HepG2 (cell line): Measurements from ENCODE around the gene MADD. TPM values are rescaled to one million over a fixed set of nuclear protein-coding genes. Genes with fewer than 3 reads are reported as not detected.

Experiments used
- BRCA1 ChIP-seq: sonication (generic); formaldehyde crosslinking; IDR thresholded peaks from 2 replicates; pipeline ENCODE4 v1.4.0; 2020; ENCODE audit warnings: missing genetic modification reagents
- DMTF1 ChIP-seq: sonication (generic); formaldehyde crosslinking; IDR thresholded peaks from 2 replicates; pipeline ENCODE4 v1.4.0; 2020; ENCODE audit warnings: mild to moderate bottlenecking, missing genetic modification reagents
- HNF4G ChIP-seq, 2 experiments: sonication (generic) in 1 of 2; formaldehyde crosslinking in 1 of 2; IDR thresholded peaks; 2 replicates each; pipeline versions ENCODE4 v1.4.0 to v1.6.1; 2011 to 2020; ENCODE audit warnings: borderline replicate concordance in 2 of 2, low read depth in 2 of 2, mild to moderate bottlenecking in 2 of 2, low read length in 1 of 2, missing genetic modification reagents in 1 of 2, moderate library complexity in 1 of 2
- KAT8 ChIP-seq: IDR thresholded peaks from 2 replicates; pipeline ENCODE4 v1.6.1; 2016; ENCODE audit warnings: missing genetic modification reagents, missing compliant biosample characterization
- MEIS2 ChIP-seq: sonication (generic); formaldehyde crosslinking; IDR thresholded peaks from 2 replicates; pipeline ENCODE4 v1.9.0; 2021; ENCODE audit warnings: mild to moderate bottlenecking, missing genetic modification reagents
- PCBP2 ChIP-seq: fragments of 200-400 bp; formaldehyde crosslinking; optimal IDR thresholded peaks from 2 replicates; pipeline ENCODE3; 2018; ENCODE audit warnings: low read length, low read depth; ENCODE audit not compliant: poor library complexity, severe bottlenecking
- PHF8 ChIP-seq: sonication (generic); formaldehyde crosslinking; IDR thresholded peaks from 2 replicates; pipeline ENCODE4 v1.5.0; 2020; ENCODE audit warnings: missing genetic modification reagents
- PPARG ChIP-seq: conservative IDR thresholded peaks from 2 replicates; pipeline ENCODE4 v1.6.1; 2016; ENCODE audit warnings: missing biosample characterization, missing genetic modification reagents
- SMC3 ChIP-seq: IDR thresholded peaks from 2 replicates; pipeline ENCODE4 v1.6.1; 2011; ENCODE audit warnings: low read length, improper control_type of control experiment
- TRIM24 ChIP-seq: sonication (generic); formaldehyde crosslinking; IDR thresholded peaks from 2 replicates; pipeline ENCODE4 v1.8.0; 2022; ENCODE audit warnings: mild to moderate bottlenecking, missing genetic modification reagents
- ZFY ChIP-seq: sonication (generic); formaldehyde crosslinking; IDR thresholded peaks from 2 replicates; pipeline ENCODE4 v1.4.0; 2020; ENCODE audit warnings: missing genetic modification reagents
- ZNF124 ChIP-seq: sonication (generic); formaldehyde crosslinking; IDR thresholded peaks from 2 replicates; pipeline ENCODE4 v1.4.0; 2020; ENCODE audit warnings: missing genetic modification reagents
- ZNF281 ChIP-seq: sonication (generic); formaldehyde crosslinking; IDR thresholded peaks from 2 replicates; pipeline ENCODE4 v1.4.0; 2020; ENCODE audit warnings: missing genetic modification reagents, borderline replicate concordance
- ZNF503 ChIP-seq: sonication (generic); formaldehyde crosslinking; IDR thresholded peaks from 2 replicates; pipeline ENCODE4 v1.4.0; 2020; ENCODE audit warnings: missing genetic modification reagents
- polyA plus RNA-seq, 8 experiments: library from polyadenylated mRNA; depleted of rRNA in 3 of 8; stranded (reverse) in 7 of 8; unstranded in 1 of 8; fragments of >200 nt; fragmentation: Illumina TruSeq in 4 of 8; extraction: Trizol in 4 of 8; gene quantifications; 2 replicates each; pipeline versions ENCODE4 v1.2.1 to v1.2.3, GENCODE V29; 2011 to 2016; ENCODE audit warnings: low read depth in 4 of 8, missing spikeins in 1 of 8, mixed read lengths in 1 of 8; ENCODE audit not compliant: insufficient read depth in 1 of 8
- total RNA-seq, 5 experiments: library from RNA; depleted of rRNA; stranded (reverse); fragments of >200 nt; fragmentation: Illumina TruSeq; extraction: Trizol; gene quantifications; 2 replicates each; pipeline ENCODE4 v1.2.3, GENCODE V29; 2016; ENCODE audit warnings: low read depth in 1 of 5
- TF ChIP-seq, protein P1 (sequence below): sonication (generic); formaldehyde crosslinking; IDR thresholded peaks from 2 replicates; pipeline ENCODE4 v1.4.0; 2020; ENCODE audit warnings: missing genetic modification reagents

The MADD gene
- total and polyA plus RNA-seq, 2 of the 13 experiments (the other 11 are each of a cell fraction or from before 2014, with no cell fraction given): 18.0 to 29.2 TPM

DNA sequence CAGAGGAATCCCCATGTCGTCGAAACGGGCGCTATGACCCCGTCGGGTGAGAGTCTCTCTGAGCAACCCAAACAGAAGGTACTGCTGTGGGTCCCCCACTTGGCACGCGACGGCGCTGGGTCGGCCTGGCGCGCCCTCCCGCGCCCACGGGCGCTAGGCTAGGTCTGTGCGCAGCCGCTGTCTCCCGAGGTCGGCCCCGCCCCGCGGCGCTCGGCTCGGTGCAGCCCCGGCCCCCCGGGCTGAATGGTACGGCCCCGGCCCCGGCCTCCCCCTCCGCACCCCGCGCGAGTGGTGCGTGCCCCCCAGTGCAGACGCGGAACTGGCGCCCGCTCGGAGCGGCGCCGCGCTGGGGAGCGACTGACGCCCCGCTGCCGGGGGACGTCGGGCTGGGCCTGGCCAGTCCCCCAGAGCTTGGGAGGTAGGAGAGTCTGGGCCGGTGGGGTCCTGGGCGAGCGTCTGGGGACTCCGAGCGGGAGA, at the start of gene MADD (continued):
- TF ChIP-seq ZNF281 (CRISPR knock-in tag) (peak; percentile 65; the same call in 1 of the 2 replicates), TRIM24 (CRISPR knock-in tag) (no peak), SMC3 (no peak), MEIS2 (CRISPR knock-in tag) (peak; percentile 46; the same call in 1 of the 2 replicates), ZNF124 (CRISPR knock-in tag) (no peak), PPARG (CRISPR knock-in tag) (no peak), PCBP2 (no peak), HNF4G (IDR thresholded peaks at IDR 0.05; ENCODE audit: borderline replicate concordance, low read depth, low read length) (peak; percentile 3; the same call in 1 of the 2 replicates), HNF4G (CRISPR knock-in tag; IDR thresholded peaks at IDR 0.05; ENCODE audit: borderline replicate concordance, low read depth) (no peak), DMTF1 (CRISPR knock-in tag) (no peak), KAT8 (peak; percentile 5; the same call in 1 of the 2 replicates), PHF8 (CRISPR knock-in tag) (peak; percentile 55), BRCA1 (CRISPR knock-in tag) (no peak), ZNF503 (CRISPR knock-in tag) (0 out of 2 replicates have a peak, but pooled peaks have one; percentile 42), ZFY (CRISPR knock-in tag) (peak; percentile 74)
- TF ChIP-seq, protein P1, sequence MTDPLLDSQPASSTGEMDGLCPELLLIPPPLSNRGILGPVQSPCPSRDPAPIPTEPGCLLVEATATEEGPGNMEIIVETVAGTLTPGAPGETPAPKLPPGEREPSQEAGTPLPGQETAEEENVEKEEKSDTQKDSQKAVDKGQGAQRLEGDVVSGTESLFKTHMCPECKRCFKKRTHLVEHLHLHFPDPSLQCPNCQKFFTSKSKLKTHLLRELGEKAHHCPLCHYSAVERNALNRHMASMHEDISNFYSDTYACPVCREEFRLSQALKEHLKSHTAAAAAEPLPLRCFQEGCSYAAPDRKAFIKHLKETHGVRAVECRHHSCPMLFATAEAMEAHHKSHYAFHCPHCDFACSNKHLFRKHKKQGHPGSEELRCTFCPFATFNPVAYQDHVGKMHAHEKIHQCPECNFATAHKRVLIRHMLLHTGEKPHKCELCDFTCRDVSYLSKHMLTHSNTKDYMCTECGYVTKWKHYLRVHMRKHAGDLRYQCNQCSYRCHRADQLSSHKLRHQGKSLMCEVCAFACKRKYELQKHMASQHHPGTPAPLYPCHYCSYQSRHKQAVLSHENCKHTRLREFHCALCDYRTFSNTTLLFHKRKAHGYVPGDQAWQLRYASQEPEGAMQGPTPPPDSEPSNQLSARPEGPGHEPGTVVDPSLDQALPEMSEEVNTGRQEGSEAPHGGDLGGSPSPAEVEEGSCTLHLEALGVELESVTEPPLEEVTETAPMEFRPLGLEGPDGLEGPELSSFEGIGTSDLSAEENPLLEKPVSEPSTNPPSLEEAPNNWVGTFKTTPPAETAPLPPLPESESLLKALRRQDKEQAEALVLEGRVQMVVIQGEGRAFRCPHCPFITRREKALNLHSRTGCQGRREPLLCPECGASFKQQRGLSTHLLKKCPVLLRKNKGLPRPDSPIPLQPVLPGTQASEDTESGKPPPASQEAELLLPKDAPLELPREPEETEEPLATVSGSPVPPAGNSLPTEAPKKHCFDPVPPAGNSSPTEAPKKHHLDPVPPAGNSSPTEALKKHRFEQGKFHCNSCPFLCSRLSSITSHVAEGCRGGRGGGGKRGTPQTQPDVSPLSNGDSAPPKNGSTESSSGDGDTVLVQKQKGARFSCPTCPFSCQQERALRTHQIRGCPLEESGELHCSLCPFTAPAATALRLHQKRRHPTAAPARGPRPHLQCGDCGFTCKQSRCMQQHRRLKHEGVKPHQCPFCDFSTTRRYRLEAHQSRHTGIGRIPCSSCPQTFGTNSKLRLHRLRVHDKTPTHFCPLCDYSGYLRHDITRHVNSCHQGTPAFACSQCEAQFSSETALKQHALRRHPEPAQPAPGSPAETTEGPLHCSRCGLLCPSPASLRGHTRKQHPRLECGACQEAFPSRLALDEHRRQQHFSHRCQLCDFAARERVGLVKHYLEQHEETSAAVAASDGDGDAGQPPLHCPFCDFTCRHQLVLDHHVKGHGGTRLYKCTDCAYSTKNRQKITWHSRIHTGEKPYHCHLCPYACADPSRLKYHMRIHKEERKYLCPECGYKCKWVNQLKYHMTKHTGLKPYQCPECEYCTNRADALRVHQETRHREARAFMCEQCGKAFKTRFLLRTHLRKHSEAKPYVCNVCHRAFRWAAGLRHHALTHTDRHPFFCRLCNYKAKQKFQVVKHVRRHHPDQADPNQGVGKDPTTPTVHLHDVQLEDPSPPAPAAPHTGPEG (CRISPR knock-in tag): 0 out of 2 replicates have a peak, but pooled peaks have one; percentile 68
